ELR (cell line): ENCODE measurements around the gene FABP7.
A peak's percentile ranks its signal among the peaks of the same experiment; 100 is the strongest.

ENCODE experiments used
- DNase-seq: peaks from one replicate; pipeline ENCODE4 v3.0.0-alpha.2; 2015; ENCODE audit warnings: low read depth

The FABP7 gene

DNA sequence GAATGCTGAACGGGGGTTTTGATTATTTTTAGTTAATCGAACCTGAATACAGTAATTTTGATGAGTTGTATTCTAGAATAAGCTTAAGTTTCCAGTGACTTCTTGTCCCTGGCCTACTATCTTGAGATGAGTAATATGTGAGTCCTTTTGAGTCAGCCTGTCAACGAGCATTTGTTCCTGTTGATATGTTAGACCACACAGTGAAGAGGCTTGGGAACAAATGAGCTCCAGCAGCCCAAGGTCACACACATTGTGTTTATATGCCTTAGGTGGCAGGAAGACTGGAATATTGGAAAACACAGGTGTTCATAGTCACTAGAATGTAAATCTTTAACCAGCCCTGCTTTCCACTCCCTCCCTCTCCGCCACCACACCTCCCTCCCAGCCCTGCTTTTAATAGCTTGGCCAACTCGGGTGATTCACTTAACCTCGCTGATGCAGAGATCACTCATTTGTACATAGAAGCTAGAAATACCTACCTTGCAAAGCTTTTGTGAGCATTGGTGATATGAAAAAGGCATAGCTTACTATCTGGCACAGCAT lies 18.7 kb downstream of the FABP7 start:
- peak; percentile 86 for DNase-seq

DNA sequence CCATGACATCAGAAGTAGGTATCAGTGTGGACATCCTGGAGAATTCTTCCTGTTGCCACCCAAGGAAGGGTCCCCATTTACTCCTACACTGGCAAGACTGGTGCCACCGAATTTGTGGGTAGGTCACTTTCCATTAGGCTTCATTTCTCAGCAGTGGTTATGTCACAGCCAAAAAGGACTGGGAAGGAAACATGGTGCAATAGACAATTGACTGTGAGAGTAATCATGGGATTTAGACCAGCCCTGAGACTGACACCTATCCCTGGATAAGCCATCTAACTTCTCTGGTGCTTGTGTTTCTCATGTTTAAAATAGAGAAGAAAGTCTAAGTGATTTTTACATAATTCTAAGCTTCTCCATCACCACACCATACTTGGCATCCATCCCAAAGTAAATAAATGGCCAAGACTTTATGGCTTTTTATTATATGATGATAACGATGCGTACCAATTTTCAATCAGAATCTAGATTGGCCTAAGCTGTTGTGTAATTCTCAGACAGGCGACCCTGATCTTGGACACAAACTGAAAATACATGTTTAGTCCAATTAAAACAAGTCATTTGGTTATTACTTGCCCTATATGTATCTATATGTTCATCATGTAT lies 19.7 kb downstream of the FABP7 start:
- no peak for DNase-seq

DNA sequence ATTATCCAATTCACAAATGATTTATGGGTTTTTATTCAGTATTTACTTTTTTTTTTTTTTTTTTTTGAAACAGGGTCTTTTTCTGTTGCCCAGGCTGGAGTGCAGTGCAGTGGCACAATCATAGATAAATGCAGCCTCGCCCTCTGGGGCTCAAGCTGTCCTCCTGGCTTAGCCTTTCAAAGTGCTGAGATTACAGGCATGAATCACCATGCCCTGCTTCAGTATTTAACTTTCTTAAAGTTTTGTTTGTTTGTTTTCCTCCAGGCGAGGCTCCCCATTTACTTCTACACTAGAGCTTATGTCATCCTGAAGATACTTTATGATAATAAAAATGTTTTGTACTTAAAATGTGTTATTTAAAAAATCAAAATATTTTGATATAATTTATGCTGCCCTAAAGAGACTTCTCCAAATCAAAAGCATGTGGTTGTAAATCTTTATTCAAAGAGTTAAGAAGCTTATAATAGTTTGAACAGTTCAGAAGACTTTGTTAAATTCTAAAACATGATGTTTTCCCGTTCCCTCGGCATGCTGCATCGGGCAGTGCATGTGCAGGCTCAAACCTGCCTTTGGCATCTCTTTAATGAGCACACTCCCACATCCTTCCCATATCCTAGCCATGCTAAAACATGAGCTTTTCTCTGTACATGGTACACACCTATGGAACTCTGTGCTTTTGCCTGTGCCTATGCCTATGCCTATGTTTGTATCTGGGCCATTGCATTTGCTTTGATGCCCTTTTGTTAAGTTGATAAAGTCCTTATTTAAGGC lies 20.6 kb downstream of the FABP7 start:
- peak; percentile 51 for DNase-seq

DNA sequence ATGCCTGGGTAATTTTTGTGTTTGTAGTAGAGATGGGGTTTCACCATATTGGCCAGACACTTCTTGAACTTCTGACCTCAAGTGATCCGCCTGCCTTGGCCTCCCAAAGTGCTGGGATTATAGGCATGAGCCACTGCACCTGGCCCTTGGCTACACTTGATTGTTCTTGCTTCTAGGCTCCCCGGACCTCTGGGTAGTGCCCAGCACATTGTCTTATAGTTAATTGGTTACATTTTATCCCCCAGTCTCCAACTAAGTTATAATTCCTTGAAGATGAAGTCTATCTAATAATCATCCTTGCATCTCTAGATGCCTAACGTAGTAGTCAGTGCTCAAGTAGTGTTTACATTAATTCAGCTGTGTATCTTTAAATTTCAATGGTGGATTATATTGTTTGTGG lies 21.4 kb downstream of the FABP7 start:
- DNase-seq: no peak

DNA sequence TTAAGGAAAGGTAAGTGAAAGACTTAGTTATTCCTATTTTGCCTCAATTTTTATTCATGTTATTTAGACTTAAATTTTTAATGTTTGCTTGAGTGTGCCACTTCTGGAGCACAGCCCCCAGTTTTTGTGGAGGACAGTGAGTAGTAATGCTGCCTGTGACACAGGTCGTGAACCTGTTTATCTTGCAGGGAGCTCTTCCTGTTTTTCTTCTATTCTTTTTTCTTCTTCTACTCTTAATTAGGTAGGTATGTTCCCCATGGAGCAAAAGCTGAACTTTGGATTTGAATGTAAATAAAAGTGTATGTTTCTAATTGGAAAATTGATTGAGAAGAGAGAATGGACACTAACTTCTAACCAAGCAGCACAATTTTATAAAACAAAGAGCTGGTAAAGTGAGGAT lies 21.9 kb downstream of the FABP7 start:
- DNase-seq: no peak

DNA sequence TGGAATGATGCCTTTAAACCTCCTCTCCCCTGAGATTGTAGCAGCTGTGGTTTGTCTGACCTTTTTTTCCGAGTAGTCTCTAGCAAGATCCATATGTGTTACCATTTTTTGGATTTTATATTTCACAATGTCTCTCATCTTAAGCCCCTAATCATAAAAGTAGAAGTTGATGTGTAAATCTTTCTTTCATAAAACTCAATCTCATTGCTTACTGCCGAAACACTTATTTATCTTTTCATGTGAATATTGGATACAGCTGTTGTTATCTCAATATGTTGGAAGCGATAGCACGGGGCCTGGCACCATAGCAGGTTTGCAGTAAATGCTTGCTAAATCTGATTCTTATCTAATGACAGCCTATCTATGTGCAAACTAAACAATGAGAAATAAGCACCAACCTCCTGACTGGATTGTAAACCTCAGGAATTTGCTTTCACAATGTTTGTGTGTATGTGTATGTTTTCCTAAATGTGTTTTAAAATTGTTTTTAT lies 23.7 kb downstream of the FABP7 start:
- no peak for DNase-seq

DNA sequence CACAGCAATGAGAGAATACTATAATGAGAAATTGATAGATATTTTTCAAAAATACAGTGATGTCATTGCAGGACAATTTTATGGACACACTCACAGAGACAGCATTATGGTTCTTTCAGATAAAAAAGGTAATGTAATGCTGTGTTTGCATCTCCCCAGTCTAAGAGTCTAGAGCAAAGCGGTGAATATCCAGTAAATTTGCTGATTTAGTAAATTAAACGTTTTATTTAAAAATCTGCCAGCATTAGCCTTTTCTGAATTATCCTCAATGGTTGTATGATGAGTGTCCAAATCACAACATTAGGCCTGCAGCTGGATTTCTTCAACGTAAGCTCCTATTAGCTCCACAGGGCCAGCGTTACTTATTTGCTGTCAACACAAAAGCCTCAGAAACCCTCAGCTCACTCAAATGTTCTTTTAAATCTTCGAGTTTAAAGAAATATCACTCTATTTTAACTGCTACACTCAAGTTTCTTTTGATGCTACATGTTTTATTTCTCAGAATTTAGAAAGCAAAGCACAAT lies 25.5 kb downstream of the FABP7 start:
- DNase-seq: no peak

DNA sequence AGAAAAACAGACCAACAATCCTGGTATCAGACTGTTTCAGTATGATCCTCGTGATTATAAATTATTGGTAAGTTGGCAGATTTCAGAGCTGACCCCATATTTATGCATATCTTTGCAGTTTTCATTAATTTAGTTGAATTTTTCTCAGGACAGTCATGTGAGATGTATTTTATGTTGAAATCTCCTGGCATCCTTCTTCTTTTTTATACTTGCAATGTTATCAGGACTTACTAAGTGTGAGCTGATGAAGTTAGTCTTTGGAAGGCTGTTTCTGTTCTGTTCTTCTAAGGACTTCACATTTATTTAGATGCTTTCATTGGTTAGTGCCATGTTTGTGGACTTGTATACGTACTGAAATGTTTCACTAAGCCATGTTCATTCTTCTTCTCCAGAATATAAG lies 26.8 kb downstream of the FABP7 start:
- DNase-seq: no peak

DNA sequence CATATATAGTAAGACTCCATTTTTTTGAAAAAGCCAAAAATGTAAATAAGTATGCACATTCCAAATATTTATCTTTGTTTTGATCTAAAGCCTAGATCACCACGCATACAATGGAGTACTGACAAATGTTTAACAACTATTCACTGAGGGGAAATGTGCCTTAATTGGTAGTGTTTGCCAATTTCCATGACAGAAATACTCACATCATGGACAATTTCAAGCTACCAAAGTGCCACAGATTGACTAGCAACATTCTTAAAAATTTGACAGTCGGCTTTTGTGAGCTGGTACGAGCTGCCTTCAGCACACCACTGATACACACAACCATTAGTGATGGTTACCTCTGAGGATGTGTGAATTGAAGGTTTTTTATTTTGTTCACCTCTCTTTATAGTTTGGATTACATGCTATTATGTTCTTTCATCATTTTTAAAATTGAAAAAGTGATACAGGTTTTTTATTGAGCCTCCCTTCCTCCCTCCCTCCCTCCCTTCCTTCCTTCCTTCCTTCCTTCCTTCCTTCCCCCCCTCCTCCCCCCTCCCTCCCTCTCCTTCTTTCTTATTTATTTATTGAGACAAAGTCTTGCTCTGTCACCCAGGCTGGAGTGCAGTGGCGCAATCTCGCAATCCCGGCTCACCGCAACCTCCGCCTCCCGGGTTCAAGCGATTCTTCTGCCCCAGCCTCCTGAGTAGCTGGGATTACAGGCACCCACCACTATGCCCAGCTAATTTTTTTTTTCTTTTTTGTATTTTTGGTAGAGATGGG lies 28.8 kb downstream of the FABP7 start:
- no peak for DNase-seq

DNA sequence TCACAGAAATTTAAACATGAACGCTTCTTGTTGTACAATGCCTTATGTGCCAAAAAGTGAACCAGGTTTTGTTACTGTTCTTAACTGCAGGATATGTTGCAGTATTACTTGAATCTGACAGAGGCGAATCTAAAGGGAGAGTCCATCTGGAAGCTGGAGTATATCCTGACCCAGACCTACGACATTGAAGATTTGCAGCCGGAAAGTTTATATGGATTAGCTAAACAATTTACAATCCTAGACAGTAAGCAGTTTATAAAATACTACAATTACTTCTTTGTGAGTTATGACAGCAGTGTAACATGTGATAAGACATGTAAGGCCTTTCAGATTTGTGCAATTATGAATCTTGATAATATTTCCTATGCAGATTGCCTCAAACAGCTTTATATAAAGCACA lies 29.5 kb downstream of the FABP7 start:
- no peak for DNase-seq

DNA sequence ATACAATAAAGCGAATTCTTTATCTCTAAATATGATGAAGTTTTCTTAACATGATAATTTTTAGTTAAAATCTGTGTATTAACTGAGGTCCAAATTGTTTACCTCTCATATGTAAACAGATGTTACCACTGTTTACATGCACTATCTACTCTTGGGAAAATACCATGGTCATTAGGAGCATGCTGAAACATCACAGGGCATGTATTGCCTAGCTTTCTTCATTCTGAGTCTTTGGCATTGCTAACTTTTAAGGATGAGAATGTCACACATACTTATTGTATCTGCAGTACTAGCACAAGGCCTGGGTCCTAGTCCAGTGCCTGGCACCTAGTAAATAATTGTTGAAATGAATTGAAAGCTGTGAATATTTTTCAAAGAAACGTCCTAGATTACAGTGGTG lies 30.2 kb downstream of the FABP7 start:
- DNase-seq: no peak

DNA sequence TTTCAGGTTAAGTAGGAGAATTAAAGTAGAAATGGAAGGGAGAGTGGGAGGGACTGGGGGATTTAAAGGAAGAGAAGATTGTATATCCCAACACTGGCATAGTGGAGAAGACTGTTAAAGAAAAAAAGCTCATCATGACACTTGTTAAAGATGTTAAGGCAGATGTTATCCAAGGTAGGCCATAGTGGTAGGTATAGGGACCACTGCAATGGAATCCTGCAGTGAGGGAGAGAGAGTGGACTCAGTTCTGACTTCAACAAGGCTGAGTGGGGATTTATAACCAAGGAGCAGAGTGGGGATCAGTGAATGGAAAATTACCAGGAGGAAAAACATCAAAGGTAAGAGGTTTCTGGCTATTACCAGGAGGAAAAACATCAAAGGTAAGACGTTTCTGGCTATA lies 30.7 kb downstream of the FABP7 start:
- DNase-seq: no peak

DNA sequence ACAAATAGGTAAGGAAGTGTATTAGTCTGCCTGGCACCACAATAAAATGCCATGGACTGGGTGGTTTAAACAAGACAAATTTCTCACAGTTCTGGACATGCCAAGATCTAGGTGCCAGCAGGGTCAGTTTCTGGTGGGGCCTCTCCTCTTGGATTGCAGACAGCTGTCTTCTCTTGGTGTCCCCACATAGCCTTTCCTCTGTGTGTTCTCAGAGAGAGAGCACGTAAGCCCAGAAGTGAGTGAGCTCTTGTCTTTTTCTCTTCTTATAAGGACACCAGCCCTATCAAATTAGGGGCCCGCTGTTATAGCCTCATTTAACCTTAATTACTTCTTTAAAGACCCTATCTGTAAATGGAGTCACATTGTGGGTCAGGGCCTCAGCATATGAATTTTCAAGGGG lies 37.8 kb downstream of the FABP7 start:
- no peak for DNase-seq

DNA sequence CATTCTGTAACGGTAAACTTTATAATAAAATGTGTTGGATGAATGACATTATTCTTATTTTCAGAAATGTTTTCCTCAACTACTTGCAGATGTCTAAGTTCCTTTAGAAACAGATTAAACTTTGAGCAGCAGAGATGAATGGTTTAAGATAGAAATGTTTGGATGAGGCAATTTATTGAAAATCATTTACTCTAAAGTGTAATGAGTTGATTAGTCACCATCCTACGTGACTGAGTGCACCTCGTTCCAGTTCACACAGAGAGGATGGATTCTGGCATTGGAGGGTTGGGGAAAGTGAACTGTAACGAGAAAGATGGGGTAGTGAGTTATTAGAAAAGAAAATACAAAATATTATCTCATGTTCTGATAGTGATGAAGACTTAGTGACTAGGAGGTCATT lies 38.2 kb downstream of the FABP7 start:
- no peak for DNase-seq

DNA sequence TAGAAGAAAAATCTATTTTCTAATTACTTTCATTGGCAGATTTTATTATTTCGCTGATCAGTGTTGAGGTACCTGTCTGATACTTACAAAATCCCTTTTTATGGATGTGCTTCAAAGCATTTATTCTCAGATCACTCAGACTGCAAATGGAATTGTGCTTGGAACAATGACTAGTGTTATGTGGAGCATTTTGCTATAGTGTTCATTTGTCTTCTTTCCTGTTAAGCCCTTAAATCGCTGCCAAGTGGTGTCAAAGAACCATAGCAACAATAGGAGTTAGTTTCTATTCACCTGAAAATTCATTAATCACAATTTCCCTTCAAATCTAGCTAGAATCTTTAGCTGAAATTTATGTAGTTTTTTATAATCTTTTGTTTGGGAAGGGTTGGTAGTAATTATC lies 39.4 kb downstream of the FABP7 start:
- no peak for DNase-seq

DNA sequence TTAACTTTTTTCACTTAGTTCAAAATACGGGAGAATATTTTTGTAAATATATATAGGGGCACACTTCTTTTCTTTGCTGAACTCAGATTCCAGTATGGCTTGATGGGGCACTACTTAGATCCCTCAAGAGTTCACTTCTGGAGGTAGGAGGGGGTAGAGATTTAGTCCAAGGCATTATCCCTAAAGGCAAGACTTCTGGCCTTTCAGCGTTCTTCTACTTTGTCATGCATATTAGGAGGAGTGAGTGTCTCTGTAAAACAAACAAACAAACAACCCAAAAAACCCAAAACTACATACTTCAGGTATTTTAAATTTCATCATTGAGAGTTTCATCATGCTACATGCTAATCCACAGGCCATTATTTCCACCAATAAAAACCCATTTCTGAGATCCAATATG lies 41.6 kb downstream of the FABP7 start:
- no peak for DNase-seq

DNA sequence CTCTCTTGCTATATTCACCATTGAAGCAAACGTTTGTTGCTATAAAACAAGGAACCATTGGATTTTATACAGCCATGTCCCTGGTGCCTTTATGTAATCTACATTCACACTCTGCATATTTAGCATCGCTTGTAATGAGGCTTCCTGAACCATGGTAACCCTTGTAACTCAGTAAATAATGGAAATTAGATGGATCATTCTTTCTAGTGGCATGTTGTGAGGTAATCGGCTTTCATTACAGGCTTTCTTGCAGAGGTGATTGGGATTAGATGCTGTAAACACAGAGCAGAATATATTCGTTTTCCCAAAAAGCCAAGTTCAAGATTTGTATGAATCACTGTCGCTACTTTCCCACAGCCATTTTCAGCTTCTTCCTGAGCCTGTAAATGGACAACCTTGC lies 45.6 kb downstream of the FABP7 start:
- DNase-seq: no peak

DNA sequence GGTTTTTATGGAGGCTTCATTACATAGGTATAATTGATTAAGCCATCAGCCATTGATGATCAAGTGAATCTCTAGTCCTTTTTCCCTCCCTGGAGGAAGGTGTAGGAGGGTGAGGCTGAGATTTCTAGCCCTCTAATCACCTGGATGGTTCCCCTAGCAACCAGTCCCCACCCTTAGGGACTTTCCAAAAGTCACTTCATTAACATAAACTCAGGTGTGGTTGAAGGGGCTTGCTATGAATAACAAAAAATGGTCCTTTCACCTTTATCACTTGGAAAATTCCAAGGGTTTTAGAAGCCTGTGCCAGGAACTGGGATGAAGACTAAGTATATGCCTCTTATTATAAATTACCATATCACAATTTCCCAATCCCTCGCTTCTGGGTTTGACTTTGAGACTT lies 49.9 kb downstream of the FABP7 start:
- no peak for DNase-seq

DNA sequence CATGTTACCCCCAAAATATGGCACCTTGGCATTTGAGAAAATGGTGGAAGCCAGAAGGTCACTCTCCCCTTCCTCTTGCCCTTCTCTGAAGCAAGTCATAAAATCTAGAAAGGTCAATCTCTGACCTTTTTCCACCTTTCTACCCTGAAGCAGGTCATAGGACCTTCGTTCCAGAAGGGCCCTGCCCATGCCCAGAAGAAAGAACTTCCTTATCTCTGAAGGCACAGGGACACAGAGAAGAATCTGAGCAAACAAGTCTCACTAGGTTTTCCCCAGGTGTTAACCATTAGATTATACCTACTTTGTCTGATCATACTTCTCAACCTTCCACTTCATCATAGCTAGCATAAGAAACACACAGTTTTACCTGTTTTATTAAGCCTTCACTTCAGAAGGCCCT lies 52.0 kb downstream of the FABP7 start:
- no peak for DNase-seq

DNA sequence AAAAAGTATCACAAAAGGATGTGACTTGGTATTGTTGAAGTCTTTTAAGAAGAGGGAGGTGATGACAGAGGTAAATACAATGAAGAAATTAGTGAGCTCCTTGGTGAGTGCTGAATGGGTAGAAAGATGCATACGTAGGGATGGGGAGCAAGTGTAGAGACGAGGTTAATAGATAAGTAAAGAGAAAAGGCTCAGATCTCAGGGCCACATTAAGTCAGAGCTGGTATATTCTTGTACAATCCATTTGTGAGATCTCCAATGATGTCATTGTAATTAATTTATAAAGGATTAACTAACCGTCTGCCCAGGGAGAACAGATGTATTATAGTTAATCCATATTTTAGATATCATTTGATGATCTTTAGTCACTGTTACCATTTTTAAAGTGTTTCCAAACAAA lies 52.9 kb downstream of the FABP7 start:
- no peak for DNase-seq

DNA sequence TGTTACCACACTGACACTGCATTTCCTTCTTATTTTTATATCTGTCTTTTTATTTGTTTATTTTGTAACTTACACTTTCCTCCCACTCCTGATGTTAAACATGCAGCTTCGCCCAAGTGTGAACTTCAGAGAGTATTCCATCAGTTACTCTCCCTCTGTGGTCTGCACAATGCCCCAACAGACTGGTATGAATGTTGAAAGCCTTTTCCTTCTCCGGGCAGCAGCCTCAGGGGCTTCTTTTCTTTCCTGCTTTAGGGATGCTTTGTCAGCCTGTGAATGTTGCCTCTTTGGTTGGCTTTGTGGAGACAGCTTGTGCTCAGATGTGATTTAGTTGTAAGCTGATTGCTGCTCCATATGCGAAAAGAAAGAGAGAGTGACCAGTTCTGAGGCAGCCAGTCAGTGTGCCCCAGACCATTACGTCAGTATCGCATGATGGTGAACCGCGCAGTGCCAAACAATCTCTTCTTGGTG lies 53.5 kb downstream of the FABP7 start:
- no peak for DNase-seq
